Measurements from ENCODE around the gene ELP4.

DNA sequence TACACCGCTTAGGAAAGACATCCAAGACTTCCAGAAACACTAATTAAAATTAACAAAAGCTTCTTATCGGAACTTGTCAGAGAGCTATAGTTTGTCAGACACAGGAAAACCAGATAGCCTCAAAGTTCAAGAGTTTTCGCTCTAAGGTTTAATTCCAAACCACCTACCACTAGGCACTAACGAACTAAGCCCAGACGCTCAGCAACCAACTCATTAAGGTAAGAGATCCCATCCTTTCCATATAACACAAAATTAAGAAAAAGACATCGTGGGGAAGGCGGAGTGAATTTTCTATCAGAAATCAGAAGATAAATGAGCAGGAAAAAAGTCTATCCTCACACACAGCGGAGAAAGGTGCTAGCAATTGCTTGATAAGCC is 527 bp upstream of the ELP4 start:
- no peak for TF ChIP-seq POLR2A (IDR thresholded peaks at IDR 0.05)
- TF ChIP-seq, protein P1, sequence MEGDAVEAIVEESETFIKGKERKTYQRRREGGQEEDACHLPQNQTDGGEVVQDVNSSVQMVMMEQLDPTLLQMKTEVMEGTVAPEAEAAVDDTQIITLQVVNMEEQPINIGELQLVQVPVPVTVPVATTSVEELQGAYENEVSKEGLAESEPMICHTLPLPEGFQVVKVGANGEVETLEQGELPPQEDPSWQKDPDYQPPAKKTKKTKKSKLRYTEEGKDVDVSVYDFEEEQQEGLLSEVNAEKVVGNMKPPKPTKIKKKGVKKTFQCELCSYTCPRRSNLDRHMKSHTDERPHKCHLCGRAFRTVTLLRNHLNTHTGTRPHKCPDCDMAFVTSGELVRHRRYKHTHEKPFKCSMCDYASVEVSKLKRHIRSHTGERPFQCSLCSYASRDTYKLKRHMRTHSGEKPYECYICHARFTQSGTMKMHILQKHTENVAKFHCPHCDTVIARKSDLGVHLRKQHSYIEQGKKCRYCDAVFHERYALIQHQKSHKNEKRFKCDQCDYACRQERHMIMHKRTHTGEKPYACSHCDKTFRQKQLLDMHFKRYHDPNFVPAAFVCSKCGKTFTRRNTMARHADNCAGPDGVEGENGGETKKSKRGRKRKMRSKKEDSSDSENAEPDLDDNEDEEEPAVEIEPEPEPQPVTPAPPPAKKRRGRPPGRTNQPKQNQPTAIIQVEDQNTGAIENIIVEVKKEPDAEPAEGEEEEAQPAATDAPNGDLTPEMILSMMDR (IDR thresholded peaks at IDR 0.05) = no peak
